HS-5 (cell line): ENCODE data around the gene SRCIN1.

Experiments
- DNase-seq: peaks from one replicate; pipeline ENCODE4 v3.0.0-alpha.2; 2012; ENCODE audit warnings: low read depth

SRCIN1 gene

DNA sequence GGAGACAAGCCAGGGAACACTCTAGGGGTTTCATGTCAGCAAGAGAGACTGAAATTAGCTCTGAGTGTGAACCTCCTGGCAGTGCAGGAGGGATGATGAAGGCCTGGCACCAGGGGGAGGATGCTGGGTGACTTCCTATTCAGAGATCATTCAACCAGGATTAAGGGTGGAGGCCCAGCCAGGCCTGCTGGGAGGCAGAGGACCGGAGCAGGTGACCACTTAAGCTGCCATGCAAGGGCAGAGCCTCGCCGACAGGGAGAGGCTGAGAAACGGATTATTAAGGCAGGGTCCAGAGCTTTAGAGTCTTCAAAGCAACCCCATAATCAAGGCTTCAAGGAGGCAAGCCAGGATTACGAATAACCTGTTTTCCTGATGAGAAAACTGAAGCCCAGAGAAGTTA lies 10.6 kb upstream of the SRCIN1 start:
- DNase-seq, result no peak

GRCh38 chr17:38613981-38614779 lies 8.4 kb upstream of the SRCIN1 start:
- DNase-seq, result no peak

- DNase-seq, result no peak
Observed at GRCh38 chr17:38613525-38613980, 7.8 kb upstream of the SRCIN1 start.

DNA sequence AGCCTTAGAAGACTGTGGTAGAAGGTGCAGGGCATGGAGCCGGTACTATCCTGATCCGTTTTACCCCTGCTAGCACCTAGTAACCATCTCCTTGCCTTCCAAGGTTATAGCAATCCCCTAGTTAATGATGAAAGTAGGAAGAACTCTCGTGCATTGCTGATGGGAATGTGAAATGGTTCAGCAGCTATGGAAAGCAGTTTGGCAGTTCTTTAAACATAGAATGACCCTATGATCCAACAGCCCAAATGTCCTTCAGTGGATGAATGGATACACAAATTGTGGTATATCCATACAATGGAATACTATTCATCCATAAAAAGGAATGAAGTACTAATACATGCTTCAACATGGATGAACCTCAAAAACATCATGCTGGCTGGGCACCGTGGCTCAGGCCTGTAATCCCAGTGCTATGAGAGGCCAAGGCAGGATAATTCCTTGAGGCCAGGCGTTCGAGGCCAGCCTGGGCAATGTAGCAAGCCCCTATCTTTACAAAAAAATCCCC lies 6.2 kb upstream of the SRCIN1 start:
- no peak for DNase-seq

GRCh38 chr17:38611070-38611786 lies 5.5 kb upstream of the SRCIN1 start:
- no peak for DNase-seq

- DNase-seq, result no peak
Observed at GRCh38 chr17:38609280-38610031, 3.7 kb upstream of the SRCIN1 start.

DNA sequence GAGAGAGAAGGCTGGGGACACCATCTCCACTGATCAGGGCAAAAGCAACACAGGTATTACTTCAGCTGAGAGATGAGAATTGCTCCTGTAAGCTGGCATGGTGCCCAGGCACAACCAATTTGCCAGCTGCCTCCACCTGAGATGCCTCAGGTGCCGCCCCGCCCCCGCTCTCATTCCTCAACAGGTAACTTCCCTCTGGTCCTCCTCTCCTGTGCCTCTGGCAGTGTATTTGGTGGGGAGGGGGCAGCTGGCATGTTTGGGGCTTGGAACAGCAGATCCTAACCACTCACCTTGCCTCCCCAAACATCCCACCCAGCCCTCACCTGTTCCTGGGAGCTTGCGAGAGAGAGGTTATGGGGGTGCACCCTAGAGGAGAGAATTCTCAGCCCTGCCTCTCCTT lies 2.9 kb upstream of the SRCIN1 start:
- DNase-seq, result no peak

DNA sequence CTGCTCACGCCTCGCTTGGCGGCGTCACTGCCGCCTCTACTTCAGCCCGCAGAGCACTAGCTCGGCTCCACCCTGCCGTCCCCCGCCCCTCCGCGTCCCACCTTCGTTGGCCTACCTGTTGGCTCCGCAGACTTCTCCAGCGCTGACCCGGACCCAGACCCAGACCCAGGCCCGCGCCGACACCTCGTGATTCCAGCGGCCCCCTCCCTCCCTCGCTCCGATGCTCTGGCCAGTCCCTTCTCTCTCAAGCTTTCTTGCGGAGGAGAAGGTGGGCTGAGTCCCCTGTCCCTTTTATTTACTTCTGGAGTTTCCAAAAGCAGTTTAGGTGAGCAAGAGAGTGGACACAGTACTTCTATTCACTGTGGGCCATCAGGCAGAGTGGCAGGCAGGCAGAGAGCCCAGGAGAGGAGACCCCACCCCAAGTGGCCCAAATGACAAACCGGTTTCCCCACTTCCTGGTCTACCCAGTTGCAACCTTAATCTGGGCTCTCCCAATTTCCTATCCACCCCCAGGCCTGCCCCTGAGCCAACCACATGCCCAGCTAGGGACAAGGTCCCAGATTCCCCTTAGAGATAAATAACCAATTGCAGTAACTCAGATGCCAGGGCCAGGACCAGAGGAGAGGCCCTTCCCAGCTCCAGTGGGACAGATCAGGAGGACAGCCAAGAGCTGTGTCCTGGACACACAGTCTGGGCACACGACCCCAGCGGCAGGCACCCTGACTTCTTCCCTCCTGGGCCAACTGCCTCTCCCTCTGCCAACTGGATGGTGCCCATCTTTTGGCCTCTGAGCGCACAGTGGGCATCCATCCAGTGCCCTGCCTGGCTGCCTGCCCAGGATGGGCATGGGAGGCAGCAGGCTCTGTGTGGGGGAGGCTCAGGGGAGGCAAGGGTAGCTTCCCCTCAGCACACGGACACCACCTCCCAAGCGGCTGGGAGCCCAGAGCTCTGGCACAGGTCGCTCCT lies 1.2 kb upstream of the SRCIN1 start:
- no peak for DNase-seq

GRCh38 chr17:38605411-38605840 lies 326 bp downstream of the SRCIN1 start:
- DNase-seq, result no peak

DNA sequence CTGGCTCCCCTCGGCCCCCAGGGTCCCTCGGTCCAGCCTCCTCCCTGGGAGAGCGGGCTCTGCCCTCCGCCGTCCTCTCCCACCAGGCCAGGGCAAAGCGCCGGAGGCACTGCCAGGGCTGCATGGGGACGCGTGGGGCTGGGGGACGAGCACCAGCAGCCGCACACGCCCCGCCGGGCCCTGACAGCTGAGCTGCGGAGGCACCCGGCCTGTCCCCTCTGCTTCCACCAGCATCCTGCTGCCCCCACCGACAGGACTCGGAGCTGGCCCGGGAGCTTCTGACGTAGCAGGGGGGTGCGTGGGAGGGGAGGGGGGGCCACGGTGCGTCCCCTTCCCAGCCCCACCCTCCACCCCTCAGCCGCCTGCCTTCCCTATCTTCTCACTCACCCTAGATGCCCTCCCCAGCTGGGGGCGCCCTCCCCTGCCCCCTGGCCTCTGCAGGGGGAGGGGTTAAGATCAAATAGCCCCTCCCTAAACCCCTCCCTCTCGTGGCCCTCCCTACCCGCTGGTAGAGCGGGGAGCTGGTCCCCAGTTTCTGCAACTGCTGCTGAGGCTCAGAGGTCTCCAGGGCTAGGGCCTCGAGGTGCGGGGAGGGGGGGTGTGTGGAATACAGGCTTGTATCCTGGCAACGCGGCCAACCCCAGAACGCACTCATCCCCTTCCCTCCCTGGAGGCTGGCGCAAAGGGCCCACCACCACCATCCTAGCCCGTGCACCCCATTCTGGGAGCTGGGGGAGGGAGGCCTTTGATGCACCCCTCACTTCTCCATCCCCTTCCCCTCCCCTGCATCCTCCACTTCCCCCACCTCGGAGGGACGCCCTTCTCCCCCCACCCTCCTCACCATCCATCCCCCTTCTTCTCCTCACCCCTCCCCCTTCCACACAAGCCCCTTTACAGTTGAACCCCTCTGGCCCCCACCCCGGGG lies 1.0 kb downstream of the SRCIN1 start:
- no peak for DNase-seq

DNA sequence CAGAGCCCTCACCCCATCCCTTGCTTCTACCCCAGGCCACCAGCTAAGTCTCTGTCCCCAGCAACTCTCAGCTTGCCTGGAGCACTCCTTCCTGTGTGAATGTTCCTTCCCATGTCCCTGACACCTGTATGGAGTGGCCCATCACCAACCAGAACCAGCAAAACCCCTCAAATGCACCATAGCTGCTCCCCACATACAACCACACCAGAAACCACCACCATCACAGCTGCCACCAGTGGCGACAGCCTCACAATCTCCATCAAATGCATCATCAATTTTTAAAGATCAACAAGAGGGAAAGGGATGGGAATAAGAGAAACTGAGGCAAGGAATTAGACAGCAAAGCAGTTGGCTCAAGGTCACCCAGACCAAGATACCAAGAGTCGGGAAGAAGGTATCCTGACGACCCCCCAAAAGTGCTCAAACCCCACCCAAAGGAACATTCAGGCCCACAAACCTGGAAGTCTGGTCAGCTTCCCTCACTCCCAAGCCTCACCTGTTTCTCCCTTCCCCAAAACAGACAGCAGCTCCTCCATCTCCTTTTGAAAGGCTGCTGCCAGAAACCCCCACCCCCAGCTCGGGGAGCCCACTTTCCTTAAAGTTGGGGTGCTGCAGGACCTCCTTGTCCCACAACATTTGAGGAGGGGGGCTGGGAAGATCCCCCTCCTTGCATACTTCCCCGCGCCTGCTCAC lies 1.8 kb downstream of the SRCIN1 start:
- no peak for DNase-seq

DNA sequence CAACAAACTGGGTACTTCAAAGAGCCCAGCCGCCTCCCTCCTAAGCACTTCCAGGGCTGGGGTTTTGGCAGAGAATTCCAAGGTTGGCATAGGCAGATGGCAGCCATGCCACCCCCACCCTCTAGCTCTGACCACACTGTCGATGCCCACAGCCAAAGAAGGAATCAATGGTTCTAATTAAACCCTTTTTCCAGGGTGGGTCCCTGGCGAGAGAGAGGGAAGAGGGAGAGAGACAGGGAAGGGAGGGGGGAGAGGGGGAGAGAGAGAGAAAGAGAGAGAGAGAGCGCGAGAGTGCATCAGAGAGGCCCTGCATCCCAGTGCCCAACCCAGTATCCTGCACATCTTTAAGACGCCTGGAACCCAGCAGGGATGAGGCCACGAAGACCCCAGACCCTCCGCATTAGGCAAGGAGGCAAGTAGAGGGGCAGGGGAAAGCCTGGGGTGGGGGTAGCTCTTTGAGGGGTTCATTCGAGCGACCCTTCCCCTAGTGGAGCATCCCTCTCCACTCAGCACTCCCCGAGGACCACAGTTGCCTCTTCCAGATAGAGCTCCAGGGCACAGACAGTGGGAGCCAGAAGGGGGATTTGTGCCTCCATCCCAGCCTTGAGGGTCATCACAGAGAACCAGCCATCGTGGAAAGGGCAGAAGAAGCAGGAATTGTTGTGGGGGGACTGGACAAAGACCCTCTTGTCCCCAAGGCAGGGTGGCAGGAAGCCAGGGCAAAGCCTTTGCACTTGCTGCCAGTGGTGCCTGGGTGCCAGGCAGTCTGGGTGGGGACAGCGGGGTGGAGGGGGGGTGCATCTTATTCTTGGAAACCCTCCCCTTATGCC lies 2.6 kb downstream of the SRCIN1 start:
- DNase-seq, result no peak

GRCh38 chr17:38602453-38602852 lies 3.3 kb downstream of the SRCIN1 start:
- DNase-seq, result no peak

GRCh38 chr17:38601539-38602351 lies 4.0 kb downstream of the SRCIN1 start:
- no peak for DNase-seq

DNA sequence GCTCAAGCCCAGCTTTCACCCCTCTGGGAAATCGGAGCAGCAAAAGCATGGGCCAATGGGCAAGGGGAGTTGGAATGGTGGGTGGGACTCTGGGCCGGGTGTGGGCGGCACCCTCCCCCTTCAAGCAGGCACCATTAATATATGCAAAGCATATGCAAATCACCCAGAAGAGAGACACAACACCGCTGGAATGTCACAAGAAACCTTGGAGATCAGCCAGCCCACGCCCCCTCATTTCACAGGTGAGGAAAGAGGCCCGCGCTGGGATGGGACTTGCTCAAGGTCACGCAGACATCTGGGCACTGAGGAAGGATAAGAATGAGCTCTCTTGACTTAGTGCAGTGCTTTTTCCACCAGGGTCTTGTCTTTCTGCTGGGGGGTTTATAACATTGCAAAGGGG lies 4.8 kb downstream of the SRCIN1 start:
- DNase-seq, result no peak

DNA sequence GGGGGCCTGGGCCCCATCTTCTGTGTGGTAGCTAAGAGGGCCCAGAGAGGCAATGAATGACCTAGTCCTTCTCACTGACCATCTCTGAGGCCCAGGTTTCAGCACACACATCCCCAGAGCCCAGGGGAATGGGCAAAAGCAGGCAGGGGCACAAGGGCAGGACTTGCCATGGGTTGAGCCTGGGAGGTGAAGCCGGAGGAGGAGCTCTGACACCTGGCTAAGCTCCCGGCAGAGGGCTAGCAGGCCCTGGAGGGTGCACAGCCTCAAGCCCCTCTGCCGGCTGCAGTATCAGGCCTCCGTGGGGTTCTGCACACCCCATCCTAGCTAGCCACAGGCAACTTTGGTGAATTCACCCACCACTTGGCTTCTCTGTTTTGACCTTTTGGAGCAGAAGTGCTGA lies 5.3 kb downstream of the SRCIN1 start:
- no peak for DNase-seq

DNA sequence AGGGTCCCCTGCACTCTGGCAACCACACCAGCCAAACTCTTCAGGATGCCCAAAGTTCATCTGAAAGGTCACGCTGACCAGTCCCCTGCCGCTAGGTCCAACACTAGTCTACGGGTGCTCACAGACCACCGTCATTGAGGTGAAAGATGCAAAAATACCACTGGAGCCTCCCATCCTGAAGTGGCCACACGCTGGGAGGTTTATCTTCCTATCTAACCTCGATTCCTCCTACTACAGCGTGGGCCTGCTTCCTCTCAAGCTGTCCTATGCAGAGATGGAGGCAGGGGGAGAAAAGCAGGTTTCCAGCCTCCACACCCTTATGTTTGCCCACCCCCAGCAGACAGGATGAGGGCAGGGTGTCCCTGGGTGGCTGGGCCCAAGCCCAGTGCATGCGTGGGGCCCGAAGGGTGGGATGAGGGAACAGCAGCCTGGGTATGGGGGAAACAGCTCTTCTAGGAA lies 6.3 kb downstream of the SRCIN1 start:
- DNase-seq, result no peak

DNA sequence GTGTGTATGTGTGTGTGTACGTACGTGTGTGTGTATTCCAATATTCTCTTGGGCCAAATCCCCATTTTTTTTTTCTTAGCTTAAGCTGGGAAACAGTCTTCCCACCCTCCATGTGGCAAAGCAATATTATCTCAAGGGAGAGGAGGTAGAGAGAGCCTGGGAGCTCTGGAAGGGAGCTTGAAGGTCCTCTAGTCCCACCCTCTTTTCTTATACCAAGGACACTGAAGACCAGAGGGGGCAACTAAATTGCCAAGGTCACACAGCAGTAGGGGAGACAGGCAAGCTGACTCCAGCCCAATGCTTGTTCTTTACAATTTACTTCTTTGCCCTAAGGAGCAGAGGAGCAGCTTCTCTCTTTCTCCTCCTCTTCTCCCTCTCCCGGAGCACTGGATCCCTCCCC lies 6.8 kb downstream of the SRCIN1 start:
- DNase-seq, result no peak
